Measurements from ENCODE around the gene STXBP2. TPM values are rescaled to one million over a fixed set of nuclear protein-coding genes. Genes with fewer than 3 reads are reported as not detected.

The STXBP2 gene
- 12.7 and 21.9 TPM in 2 replicates for total RNA-seq (ENCODE audit: low replicate concordance)

GRCh38 chr19:7636691-7637373 is at the start of gene STXBP2:
TSS of gene STXBP2 (plus strand) at chr19:7637110. CDS start at chr19:7637150, 40 bp downstream.
- Mint-ChIP-seq H3K4me1 (no peaks in the 10 kb centered on the region), H3K4me3 (peak within 1 kb of the TSS; percentile 42), H3K36me3 (no peaks in the 10 kb centered on the region), H3K9me3 (no peaks in the 10 kb centered on the region), H3K27me3 (ENCODE audit: insufficient read depth, low read depth) (peaks cover 19% of the 10 kb centered on the region), H3K27ac (no peak within 1 kb of the TSS)
- Histone ChIP-seq H3F3A (ENCODE audit: low read depth) (peaks cover 22% of the 10 kb centered on the region), H3K27me3 (peaks cover 26% of the 10 kb centered on the region), H3K4me2 (peak within 1 kb of the TSS; percentile 84), H3K9ac (peak within 1 kb of the TSS; percentile 15), H3K4me1 (no peaks in the 10 kb centered on the region), H3K4me3 (peak within 1 kb of the TSS; percentile 63), H3K27ac (no peak within 1 kb of the TSS), H3K36me3 (no peaks in the 10 kb centered on the region), H2AFZ (replicated peaks) (peak within 1 kb of the TSS; percentile 60), H4K20me1 (ENCODE audit: low read depth) (no peaks in the 10 kb centered on the region), H3K79me2 (ENCODE audit: low read depth) (peaks cover 3% of the 10 kb centered on the region), H3K9me3 (ENCODE audit: low read depth) (no peaks in the 10 kb centered on the region)
- TF ChIP-seq EZH2 (IDR thresholded peaks at IDR 0.05): no peak
- TF ChIP-seq, protein P1, sequence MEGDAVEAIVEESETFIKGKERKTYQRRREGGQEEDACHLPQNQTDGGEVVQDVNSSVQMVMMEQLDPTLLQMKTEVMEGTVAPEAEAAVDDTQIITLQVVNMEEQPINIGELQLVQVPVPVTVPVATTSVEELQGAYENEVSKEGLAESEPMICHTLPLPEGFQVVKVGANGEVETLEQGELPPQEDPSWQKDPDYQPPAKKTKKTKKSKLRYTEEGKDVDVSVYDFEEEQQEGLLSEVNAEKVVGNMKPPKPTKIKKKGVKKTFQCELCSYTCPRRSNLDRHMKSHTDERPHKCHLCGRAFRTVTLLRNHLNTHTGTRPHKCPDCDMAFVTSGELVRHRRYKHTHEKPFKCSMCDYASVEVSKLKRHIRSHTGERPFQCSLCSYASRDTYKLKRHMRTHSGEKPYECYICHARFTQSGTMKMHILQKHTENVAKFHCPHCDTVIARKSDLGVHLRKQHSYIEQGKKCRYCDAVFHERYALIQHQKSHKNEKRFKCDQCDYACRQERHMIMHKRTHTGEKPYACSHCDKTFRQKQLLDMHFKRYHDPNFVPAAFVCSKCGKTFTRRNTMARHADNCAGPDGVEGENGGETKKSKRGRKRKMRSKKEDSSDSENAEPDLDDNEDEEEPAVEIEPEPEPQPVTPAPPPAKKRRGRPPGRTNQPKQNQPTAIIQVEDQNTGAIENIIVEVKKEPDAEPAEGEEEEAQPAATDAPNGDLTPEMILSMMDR (IDR thresholded peaks at IDR 0.05): no peak
- TF ChIP-seq EZH2phosphoT487 (IDR thresholded peaks at IDR 0.05): no peak
- DNase-seq (ENCODE audit: low spot score): peak; percentile 89

GRCh38 chr19:7589822-7590221 is 47.1 kb upstream of the STXBP2 start:
- Mint-ChIP-seq H3K27me3 (ENCODE audit: insufficient read depth, low read depth) (peaks cover 7% of the 10 kb centered on the region), H3K9me3 (no peaks in the 10 kb centered on the region), H3K36me3 (no peaks in the 10 kb centered on the region), H3K27ac (no peak overlapping the region), H3K4me1 (peaks cover 2% of the 10 kb centered on the region), H3K4me3 (no peak overlapping the region)
- no peak overlapping the region for H2AFZ ChIP-seq (replicated peaks)
- H3F3A ChIP-seq (ENCODE audit: low read depth): no peaks in the 10 kb centered on the region
- H3K36me3 ChIP-seq: no peaks in the 10 kb centered on the region
- H4K20me1 ChIP-seq (ENCODE audit: low read depth): no peaks in the 10 kb centered on the region
- H3K27me3 ChIP-seq: peaks cover 20% of the 10 kb centered on the region
- H3K79me2 ChIP-seq (ENCODE audit: low read depth): no peaks in the 10 kb centered on the region
- H3K27ac ChIP-seq: no peak overlapping the region
- no peaks in the 10 kb centered on the region for H3K9me3 ChIP-seq (ENCODE audit: low read depth)
- no peak overlapping the region for H3K4me3 ChIP-seq
- H3K4me1 ChIP-seq: no peaks in the 10 kb centered on the region
- no peak overlapping the region for H3K4me2 ChIP-seq
- DNase-seq (ENCODE audit: low spot score): no peak
- no peak for TF ChIP-seq EZH2phosphoT487 (IDR thresholded peaks at IDR 0.05)
- TF ChIP-seq, protein P1 (IDR thresholded peaks at IDR 0.05): no peak
- TF ChIP-seq EZH2 (IDR thresholded peaks at IDR 0.05): no peak
- H3K9ac ChIP-seq: no peak overlapping the region

GRCh38 chr19:7590256-7590655 is 46.7 kb upstream of the STXBP2 start:
- Histone ChIP-seq H3K27ac (no peak overlapping the region), H3F3A (ENCODE audit: low read depth) (no peaks in the 10 kb centered on the region), H3K9me3 (ENCODE audit: low read depth) (no peaks in the 10 kb centered on the region), H3K4me1 (no peaks in the 10 kb centered on the region), H3K79me2 (ENCODE audit: low read depth) (no peaks in the 10 kb centered on the region), H4K20me1 (ENCODE audit: low read depth) (no peaks in the 10 kb centered on the region), H3K27me3 (peaks cover 24% of the 10 kb centered on the region), H2AFZ (replicated peaks) (no peak overlapping the region), H3K36me3 (no peaks in the 10 kb centered on the region), H3K4me3 (no peak overlapping the region), H3K4me2 (no peak overlapping the region), H3K9ac (no peak overlapping the region)
- Mint-ChIP-seq H3K4me1 (peaks cover 4% of the 10 kb centered on the region), H3K27ac (no peak overlapping the region), H3K9me3 (no peaks in the 10 kb centered on the region), H3K4me3 (no peak overlapping the region), H3K36me3 (no peaks in the 10 kb centered on the region), H3K27me3 (ENCODE audit: insufficient read depth, low read depth) (peaks cover 10% of the 10 kb centered on the region)
- DNase-seq (ENCODE audit: low spot score): no peak
- TF ChIP-seq, protein P1 (IDR thresholded peaks at IDR 0.05): no peak
- no peak for TF ChIP-seq EZH2 (IDR thresholded peaks at IDR 0.05)
